Large intestine (tissue), 1 donor: Measurements from ENCODE around the gene TMEM100. TPM values are rescaled to one million over a fixed set of nuclear protein-coding genes. Genes with fewer than 3 reads are reported as not detected.

Source experiments
- polyA plus RNA-seq: library from polyadenylated mRNA; unstranded; fragments of 120-200 nt; gene quantifications from one replicate; pipeline ENCODE4 v1.2.1, GENCODE V29; 2013

Gene TMEM100
- polyA plus RNA-seq, 1 donor: 12.6 TPM

Other genes starting within 250 kb of the TMEM100 start
- gene SMIM36, start 211.4 kb downstream of the TMEM100 start, polyA plus RNA-seq: not detected
- gene PCTP, start 28.2 kb upstream of the TMEM100 start, polyA plus RNA-seq: 20.6 TPM